ENCODE measurements around the gene GCSAML. TPM values are rescaled to one million over a fixed set of nuclear protein-coding genes. Genes with fewer than 3 reads are reported as not detected.

GCSAML gene
- total RNA-seq, 4 donors from 2014 or later: 0.21 to 1.5 (median 1.0) TPM; not detected in 1

- intact Hi-C loops (cut with DNase I; ENCODE audit: low total_unique reads): no loop called here
Observed at GRCh38 chr1:247528812-247529474, 20.0 kb upstream of the GCSAML start.

GRCh38 chr1:247529771-247530355 lies 19.1 kb upstream of the GCSAML start:
- H3K36me3 ChIP-seq: no peaks in the 10 kb centered on the region
- no peak overlapping the region for H3K4me3 ChIP-seq
- DNase-seq: no peak
- no peaks in the 10 kb centered on the region for H3K9me3 ChIP-seq
- no peaks in the 10 kb centered on the region for H3K4me1 ChIP-seq
- intact Hi-C loops (cut with DNase I; ENCODE audit: low total_unique reads): no loop called here
- no peak overlapping the region for H3K27ac ChIP-seq
- peaks cover 0 to 4% of the 10 kb centered on the region in 2 donors for H3K27me3 ChIP-seq
- TF ChIP-seq CTCF (IDR thresholded peaks at IDR 0.05) (no peak), POLR2A (IDR thresholded peaks at IDR 0.05) (no peak)

More at GRCh38 chr1:247528812-247529474, 20.0 kb upstream of the GCSAML start:
- Histone ChIP-seq H3K27me3 (peaks cover 0 to 4% of the 10 kb centered on the region in 2 donors), H3K4me1 (no peaks in the 10 kb centered on the region), H3K9me3 (no peaks in the 10 kb centered on the region), H3K4me3 (no peak overlapping the region), H3K36me3 (no peaks in the 10 kb centered on the region), H3K27ac (no peak overlapping the region)
- no peak for DNase-seq
- no peak for TF ChIP-seq CTCF (IDR thresholded peaks at IDR 0.05)
- TF ChIP-seq POLR2A (IDR thresholded peaks at IDR 0.05): no peak

GRCh38 chr1:247530785-247531184 lies 18.1 kb upstream of the GCSAML start:
- H3K4me1 ChIP-seq: no peaks in the 10 kb centered on the region
- H3K27me3 ChIP-seq: peaks cover 0 to 4% of the 10 kb centered on the region in 2 donors
- intact Hi-C loops (cut with DNase I; ENCODE audit: low total_unique reads): no loop called here
- no peak overlapping the region for H3K4me3 ChIP-seq
- H3K36me3 ChIP-seq: no peaks in the 10 kb centered on the region
- no peak overlapping the region for H3K27ac ChIP-seq
- H3K9me3 ChIP-seq: no peaks in the 10 kb centered on the region
- TF ChIP-seq CTCF (IDR thresholded peaks at IDR 0.05) (no peak), POLR2A (IDR thresholded peaks at IDR 0.05) (no peak)
- no peak for DNase-seq

- no peaks in the 10 kb centered on the region for H3K36me3 ChIP-seq
Observed at GRCh38 chr1:247531937-247532336, 17.0 kb upstream of the GCSAML start.

More at GRCh38 chr1:247531937-247532336, 17.0 kb upstream of the GCSAML start:
- Histone ChIP-seq H3K9me3 (no peaks in the 10 kb centered on the region), H3K4me1 (no peaks in the 10 kb centered on the region), H3K27me3 (peaks cover 0 to 4% of the 10 kb centered on the region in 2 donors), H3K4me3 (no peak overlapping the region), H3K27ac (no peak overlapping the region)
- intact Hi-C loops (cut with DNase I; ENCODE audit: low total_unique reads): no loop called here
- TF ChIP-seq CTCF (IDR thresholded peaks at IDR 0.05) (no peak), POLR2A (IDR thresholded peaks at IDR 0.05) (no peak)
- DNase-seq: no peak

Measured in uterus (tissue), 4 donors.